ENCODE data around the gene CCDC66.

The CCDC66 gene

DNA sequence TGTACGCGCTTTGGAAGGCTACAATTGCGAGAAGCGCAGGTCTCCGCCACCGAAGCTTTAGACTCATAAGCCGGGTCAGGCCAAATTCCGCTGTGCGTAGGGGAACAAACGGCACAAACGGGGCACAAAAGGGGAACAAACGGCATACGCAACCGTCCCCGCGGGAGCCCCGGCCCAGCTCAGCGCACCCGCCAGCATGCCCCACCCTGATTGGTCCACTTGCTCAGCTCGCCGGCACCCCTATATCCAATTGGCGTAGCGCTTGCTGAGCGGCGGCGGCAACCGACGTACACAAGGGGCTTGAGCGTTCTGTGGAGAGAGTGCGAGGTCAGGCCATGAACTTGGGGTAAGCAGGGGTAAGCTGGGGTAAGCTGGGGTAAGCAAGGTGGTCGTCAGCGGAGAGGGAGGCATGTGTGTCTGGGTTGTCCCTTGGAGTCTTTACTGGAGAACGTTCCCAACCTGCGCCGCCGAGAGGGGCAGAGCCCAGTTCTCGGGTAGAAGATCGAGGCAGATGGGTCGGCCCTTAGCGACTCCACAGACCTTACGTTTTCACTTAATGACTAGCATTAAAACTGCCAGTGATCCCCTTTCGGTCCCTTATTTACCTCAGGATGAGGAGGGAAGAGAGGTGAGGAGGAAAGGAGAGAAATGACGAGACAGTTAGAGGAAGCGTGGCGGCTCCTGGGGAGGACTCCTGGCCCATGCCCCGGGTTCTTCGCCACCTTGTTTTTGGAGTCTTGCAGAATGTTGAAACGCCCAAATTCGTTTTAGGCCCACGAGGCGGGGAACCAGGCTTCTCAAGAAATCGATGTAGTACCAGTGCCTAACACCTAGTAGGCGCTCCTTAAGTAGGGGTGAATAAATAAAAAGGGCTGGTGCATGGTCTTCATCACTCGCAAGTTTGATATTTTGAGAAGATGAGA is at the start of gene CCDC66:
TSS of gene CCDC66 (plus strand) at position 268 of the 923 bp plus-strand sequence. CDS start at position 336, 68 bp downstream.
- TF ChIP-seq, protein P1, sequence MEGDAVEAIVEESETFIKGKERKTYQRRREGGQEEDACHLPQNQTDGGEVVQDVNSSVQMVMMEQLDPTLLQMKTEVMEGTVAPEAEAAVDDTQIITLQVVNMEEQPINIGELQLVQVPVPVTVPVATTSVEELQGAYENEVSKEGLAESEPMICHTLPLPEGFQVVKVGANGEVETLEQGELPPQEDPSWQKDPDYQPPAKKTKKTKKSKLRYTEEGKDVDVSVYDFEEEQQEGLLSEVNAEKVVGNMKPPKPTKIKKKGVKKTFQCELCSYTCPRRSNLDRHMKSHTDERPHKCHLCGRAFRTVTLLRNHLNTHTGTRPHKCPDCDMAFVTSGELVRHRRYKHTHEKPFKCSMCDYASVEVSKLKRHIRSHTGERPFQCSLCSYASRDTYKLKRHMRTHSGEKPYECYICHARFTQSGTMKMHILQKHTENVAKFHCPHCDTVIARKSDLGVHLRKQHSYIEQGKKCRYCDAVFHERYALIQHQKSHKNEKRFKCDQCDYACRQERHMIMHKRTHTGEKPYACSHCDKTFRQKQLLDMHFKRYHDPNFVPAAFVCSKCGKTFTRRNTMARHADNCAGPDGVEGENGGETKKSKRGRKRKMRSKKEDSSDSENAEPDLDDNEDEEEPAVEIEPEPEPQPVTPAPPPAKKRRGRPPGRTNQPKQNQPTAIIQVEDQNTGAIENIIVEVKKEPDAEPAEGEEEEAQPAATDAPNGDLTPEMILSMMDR (IDR thresholded peaks at IDR 0.05; ENCODE audit: insufficient read depth, missing control alignments): peak; percentile 61
- DNase-seq (ENCODE audit: insufficient read length, low spot score) (peak; percentile 29), FAIRE-seq (no peak)

DNA sequence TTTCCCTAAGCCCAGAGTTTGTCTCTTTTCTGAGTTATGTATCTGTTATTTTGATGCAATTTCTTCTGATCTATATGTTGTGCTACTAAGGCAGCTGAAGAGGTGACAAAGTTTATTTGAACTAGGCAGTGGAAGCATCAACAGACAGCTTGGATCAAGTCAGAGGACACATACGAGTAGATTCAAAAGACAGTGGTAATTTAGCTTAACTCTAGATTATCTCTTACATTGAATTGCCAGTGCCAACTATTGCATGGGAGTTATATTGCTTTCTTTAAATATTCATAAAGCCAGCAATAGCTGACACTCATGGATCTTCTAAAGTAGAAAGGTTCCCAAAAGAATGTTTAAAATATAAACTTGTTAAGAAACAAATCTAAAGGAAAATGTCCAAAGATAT is 37.3 kb upstream of the CCDC66 start:
- TF ChIP-seq, protein P1 (IDR thresholded peaks at IDR 0.05; ENCODE audit: insufficient read depth, missing control alignments): no peak
- FAIRE-seq (no peak), DNase-seq (ENCODE audit: insufficient read length, low spot score) (no peak)

DNA sequence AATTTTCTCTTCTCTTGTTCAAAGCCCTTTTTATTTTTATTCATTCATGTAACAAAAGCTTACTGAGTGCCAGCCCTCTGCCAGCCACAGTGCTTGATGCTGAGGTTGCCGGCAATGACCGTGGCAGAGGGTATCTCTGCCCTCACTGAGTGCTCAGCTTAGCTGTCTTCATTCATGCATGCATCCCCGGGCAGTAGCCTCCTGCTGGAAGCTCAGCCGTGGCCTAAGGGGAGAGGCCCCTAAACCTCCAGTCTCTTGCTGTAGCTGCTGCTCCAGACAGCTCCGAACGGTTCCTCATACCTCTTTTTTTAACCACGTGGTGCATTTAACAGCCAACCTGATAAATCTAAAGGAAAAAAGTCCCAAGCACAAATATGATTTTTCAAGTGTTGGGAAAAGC is 34.6 kb upstream of the CCDC66 start:
- TF ChIP-seq, protein P1 (IDR thresholded peaks at IDR 0.05; ENCODE audit: insufficient read depth, missing control alignments): no peak
- DNase-seq (ENCODE audit: insufficient read length, low spot score): no peak
- FAIRE-seq: no peak

DNA sequence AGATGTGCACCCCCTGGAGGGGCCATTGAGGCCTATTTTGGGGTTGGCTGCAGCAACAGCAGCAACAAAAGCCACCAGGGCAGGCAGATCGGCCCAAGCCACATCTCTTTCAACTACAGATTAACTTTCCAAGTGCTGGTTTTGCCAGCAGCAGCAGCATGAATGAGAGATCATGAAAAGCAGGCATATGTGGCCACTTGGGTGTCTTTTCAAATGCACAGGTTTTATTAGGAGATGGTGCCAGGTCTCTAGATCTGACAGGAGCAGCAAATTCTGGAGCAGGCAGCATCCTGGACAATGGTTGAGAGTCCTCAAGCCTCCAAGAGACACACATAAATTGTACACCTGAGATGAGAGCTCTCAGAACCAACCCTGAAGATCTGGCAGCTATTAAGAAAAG is 31.7 kb upstream of the CCDC66 start:
- TF ChIP-seq, protein P1 (IDR thresholded peaks at IDR 0.05; ENCODE audit: insufficient read depth, missing control alignments): no peak
- FAIRE-seq: no peak
- no peak for DNase-seq (ENCODE audit: insufficient read length, low spot score)

DNA sequence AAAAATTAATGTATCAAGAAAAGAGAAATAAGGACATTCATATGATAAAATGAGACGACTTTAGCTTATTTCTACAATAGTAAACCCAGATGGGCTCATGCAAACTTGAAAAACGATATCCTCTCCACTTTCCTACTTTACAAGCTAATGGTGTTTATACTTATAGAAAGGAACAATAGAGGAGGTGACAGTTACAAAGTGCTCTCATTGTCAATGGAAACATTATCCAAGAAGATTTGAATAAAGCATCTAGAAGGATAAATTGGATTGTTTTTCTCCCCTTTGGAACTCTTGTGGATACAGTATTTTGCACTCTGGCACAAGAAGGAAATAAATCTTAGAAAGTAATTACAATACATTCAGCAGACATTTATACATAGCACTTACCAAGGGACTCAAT is 20.2 kb upstream of the CCDC66 start:
- DNase-seq (ENCODE audit: insufficient read length, low spot score): no peak
- TF ChIP-seq, protein P1 (IDR thresholded peaks at IDR 0.05; ENCODE audit: insufficient read depth, missing control alignments): no peak
- FAIRE-seq: no peak

DNA sequence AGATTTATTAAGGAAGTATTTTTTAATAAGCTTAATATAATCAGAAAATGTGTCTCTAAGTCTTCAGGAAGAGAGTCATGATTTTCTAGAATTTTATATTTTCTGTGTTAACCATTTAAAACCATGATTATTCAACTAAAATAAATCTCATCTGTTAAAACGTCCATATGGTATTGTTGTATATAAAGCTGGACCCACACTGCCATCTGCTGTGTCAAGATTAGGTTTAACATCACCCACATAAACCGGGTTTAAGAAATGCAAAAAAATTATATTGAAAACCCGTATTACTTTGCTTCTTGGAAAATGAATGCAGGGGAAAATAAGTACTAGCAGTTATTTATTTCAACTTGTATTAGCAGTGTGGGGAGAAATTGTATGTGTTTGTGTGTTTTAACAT is 9.5 kb upstream of the CCDC66 start:
- DNase-seq (ENCODE audit: insufficient read length, low spot score): no peak
- peak; percentile 72 for FAIRE-seq
- TF ChIP-seq, protein P1 (IDR thresholded peaks at IDR 0.05; ENCODE audit: insufficient read depth, missing control alignments): peak; percentile 58

DNA sequence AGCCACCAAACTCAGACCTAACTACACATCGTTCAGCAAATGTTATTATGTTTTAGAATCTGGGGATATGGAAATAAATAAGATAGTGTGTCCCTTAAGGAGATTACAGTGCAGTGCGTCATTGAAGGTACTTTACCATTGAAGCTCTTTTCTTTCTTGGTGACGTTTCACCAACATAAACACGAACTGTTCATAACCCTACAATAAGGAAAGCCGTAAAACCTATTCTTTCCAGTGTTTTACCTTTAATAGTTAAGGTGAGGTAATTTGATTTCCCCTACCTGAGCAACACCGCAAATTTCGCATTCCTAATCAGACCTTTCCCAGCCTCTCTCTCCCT is 826 bp downstream of the CCDC66 start:
- FAIRE-seq (peak; percentile 46), DNase-seq (ENCODE audit: insufficient read length, low spot score) (no peak)
- TF ChIP-seq, protein P1 (IDR thresholded peaks at IDR 0.05; ENCODE audit: insufficient read depth, missing control alignments): no peak

All from D721Med (cell line).